Measurements from ENCODE around the gene BCL6B.
"Not testable (repeated sequence)": the region's sequence is repeated elsewhere in the genome, so short reads cannot be mapped to it uniquely, and the experiment has no call there.

DNA sequence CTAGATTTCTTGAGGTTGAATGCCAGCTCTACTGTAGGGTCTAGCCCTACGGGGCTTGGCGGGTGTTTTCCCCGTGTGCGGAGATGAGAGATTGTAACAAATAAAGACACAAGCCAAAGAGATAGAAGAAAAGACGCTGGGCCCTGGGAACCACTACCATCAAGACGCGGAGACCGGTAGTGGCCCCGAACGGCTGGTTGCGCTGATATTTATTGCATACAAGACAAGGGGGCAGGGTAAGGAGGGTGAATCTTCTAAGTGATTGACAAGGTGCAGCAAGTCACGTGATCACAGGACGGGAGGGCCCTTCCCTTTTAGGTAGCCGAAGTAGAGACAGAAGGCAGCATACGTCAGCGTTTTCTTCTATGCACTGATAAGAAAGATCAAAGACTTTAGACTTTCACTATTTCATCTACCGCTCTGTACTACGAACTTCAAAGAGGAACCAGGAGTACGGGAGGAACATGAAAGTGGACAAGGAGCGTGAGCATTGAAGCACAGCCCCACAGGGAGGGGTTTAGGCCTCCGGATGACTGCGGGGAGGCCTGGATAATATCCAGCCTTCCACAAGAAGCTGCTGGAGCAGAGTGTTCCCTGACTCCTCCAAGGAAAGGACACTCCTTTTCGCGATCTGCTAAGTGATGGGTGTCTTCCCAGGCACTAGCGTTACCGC, 24.0 kb downstream of the BCL6B start:
- TF ChIP-seq, protein P1, sequence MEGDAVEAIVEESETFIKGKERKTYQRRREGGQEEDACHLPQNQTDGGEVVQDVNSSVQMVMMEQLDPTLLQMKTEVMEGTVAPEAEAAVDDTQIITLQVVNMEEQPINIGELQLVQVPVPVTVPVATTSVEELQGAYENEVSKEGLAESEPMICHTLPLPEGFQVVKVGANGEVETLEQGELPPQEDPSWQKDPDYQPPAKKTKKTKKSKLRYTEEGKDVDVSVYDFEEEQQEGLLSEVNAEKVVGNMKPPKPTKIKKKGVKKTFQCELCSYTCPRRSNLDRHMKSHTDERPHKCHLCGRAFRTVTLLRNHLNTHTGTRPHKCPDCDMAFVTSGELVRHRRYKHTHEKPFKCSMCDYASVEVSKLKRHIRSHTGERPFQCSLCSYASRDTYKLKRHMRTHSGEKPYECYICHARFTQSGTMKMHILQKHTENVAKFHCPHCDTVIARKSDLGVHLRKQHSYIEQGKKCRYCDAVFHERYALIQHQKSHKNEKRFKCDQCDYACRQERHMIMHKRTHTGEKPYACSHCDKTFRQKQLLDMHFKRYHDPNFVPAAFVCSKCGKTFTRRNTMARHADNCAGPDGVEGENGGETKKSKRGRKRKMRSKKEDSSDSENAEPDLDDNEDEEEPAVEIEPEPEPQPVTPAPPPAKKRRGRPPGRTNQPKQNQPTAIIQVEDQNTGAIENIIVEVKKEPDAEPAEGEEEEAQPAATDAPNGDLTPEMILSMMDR (conservative IDR thresholded peaks at IDR 0.05; ENCODE audit: low read depth, low read length): not testable (repeated sequence)
- TF ChIP-seq EZH2 (IDR thresholded peaks at IDR 0.05; ENCODE audit: borderline replicate concordance, low read depth, low read length, poor library complexity, severe bottlenecking): not testable (repeated sequence)

All from A673 (cell line).